PC-3 (cell line): ENCODE data around the gene COL4A1. TPM values are rescaled to one million over a fixed set of nuclear protein-coding genes. Genes with fewer than 3 reads are reported as not detected.

Experiments
- ATAC-seq: fragments of 200-7000 bp; cut with Tn5 transposase; 2 replicates; pipeline ENCODE4 v1.9.1; 2020; ENCODE audit warnings: mild to moderate bottlenecking, moderate library complexity
- BruUV-seq: library from RNA; stranded (reverse); fragments of 400-500 nt; replicated peaks from 2 replicates; lab custom pipeline; 2021; lab: Mats Ljungman, UMichigan
- CTCF ChIA-PET: fragments of 300-600 bp; sonication (Branson Sonifier 250); formaldehyde crosslinking; loops from one replicate; lab custom pipeline; 2022; ENCODE audit warnings: antibody characterized with exemption; lab: Charles Lee
- POLR2A ChIA-PET: fragments of 300-600 bp; sonication (Branson Sonifier 250); formaldehyde crosslinking; loops from one replicate; lab custom pipeline; 2022; ENCODE audit warnings: antibody characterized with exemption; ENCODE audit not compliant: unreplicated experiment; lab: Charles Lee
- DNase-seq: peaks from one replicate; pipeline ENCODE4 v3.0.0-alpha.2; 2015
- H2AFZ ChIP-seq: fragments of 300-600 bp; sonication (generic); 2 replicates; pipeline ENCODE4 v1.6.0; 2016; ENCODE audit warnings: antibody characterized with exemption, low read length
- H3F3A ChIP-seq: fragments of 300-600 bp; sonication (generic); one replicate; pipeline ENCODE4 v1.6.0; 2017; ENCODE audit warnings: antibody characterized with exemption, low read length, control low read depth, mild to moderate bottlenecking; ENCODE audit not compliant: unreplicated experiment
- H3K27ac ChIP-seq: fragments of 300-600 bp; sonication (generic); 2 replicates; pipeline ENCODE4 v1.5.1; 2016; ENCODE audit warnings: mild to moderate bottlenecking, low read length
- H3K27me3 ChIP-seq: fragments of 300-600 bp; sonication (generic); 2 replicates; pipeline ENCODE4 v1.6.1; 2016; ENCODE audit warnings: low read length, mixed read lengths
- H3K36me3 ChIP-seq: fragments of 300-600 bp; sonication (generic); 2 replicates; pipeline ENCODE4 v1.6.1; 2016; ENCODE audit warnings: low read depth, mixed run types, low read length, mixed read lengths
- H3K4me1 ChIP-seq: fragments of 300-600 bp; sonication (generic); 2 replicates; pipeline ENCODE4 v1.5.1; 2016; ENCODE audit warnings: low read length; ENCODE audit not compliant: insufficient read depth
- H3K4me2 ChIP-seq: fragments of 300-600 bp; sonication (generic); 2 replicates; pipeline ENCODE4 v1.6.0; 2016; ENCODE audit warnings: low read length
- H3K4me3 ChIP-seq: fragments of 300-600 bp; sonication (generic); 2 replicates; pipeline ENCODE4 v1.5.1; 2016; ENCODE audit warnings: mild to moderate bottlenecking, low read length, mixed read lengths
- H3K79me2 ChIP-seq: fragments of 300-600 bp; sonication (generic); 2 replicates; pipeline ENCODE4 v1.6.1; 2017; ENCODE audit warnings: low read length, mixed read lengths
- H3K9ac ChIP-seq: fragments of 300-600 bp; sonication (generic); 2 replicates; pipeline ENCODE4 v1.6.0; 2016; ENCODE audit warnings: mild to moderate bottlenecking, low read length
- H3K9me2 ChIP-seq: fragments of 300-600 bp; sonication (generic); replicated peaks from 2 replicates; pipeline ENCODE4 v1.6.1; 2016; ENCODE audit warnings: mixed run types, low read length, mixed read lengths
- H3K9me3 ChIP-seq: fragments of 300-600 bp; sonication (generic); 2 replicates; pipeline ENCODE4 v1.6.1; 2016; ENCODE audit warnings: low read length, mixed read lengths
- H4K20me1 ChIP-seq: fragments of 300-600 bp; sonication (generic); 2 replicates; pipeline ENCODE4 v1.6.1; 2016; ENCODE audit warnings: low read length, mixed read lengths
- CTCF ChIP-seq: fragments of 300-600 bp; sonication (generic); conservative IDR thresholded peaks from 2 replicates; pipeline ENCODE4 v1.5.1; 2017; ENCODE audit warnings: antibody characterized with exemption, low read depth, mild to moderate bottlenecking, low read length
- EZH2 ChIP-seq: fragments of 300-600 bp; sonication (generic); IDR thresholded peaks from one replicate; pipeline ENCODE4 v1.6.1; 2017; ENCODE audit warnings: antibody characterized with exemption, mild to moderate bottlenecking, low read length; ENCODE audit not compliant: unreplicated experiment
- EZH2phosphoT487 ChIP-seq: fragments of 300-600 bp; sonication (generic); IDR thresholded peaks from 2 replicates; pipeline ENCODE4 v1.6.1; 2018; ENCODE audit warnings: mild to moderate bottlenecking, antibody characterized with exemption, low read length, borderline replicate concordance
- intact Hi-C: fragments of 100-400 bp; cut with micrococcal nuclease; formaldehyde crosslinking; loops from 2 replicates; pipeline ENCODE4 v1.9.0; 2023
- total RNA-seq: library from RNA; depleted of rRNA; stranded (reverse); fragments of >200 nt; gene quantifications from 2 replicates; pipeline ENCODE4 v1.2.3, GENCODE V29; 2014

Gene COL4A1
- total RNA-seq, 1 experiment from 2014 or later = 48.7 TPM

GRCh38 chr13:110242615-110243014, 64.3 kb downstream of the COL4A1 start:
- H3K79me2 ChIP-seq = no peaks in the 10 kb centered on the region

GRCh38 chr13:110240943-110241342, 66.0 kb downstream of the COL4A1 start:
- POLR2A ChIA-PET = no interaction called here
- H3K9ac ChIP-seq = no peak overlapping the region
- no peaks in the 10 kb centered on the region for H3K9me3 ChIP-seq
- no peak overlapping the region for H3K4me2 ChIP-seq
- intact Hi-C loops = no loop called here
- TF ChIP-seq CTCF (no peak), EZH2phosphoT487 (no peak), EZH2 (no peak)
- CTCF ChIA-PET = no interaction called here
- no peak overlapping the region for H2AFZ ChIP-seq
- H3K4me3 ChIP-seq = no peak overlapping the region
- H3K4me1 ChIP-seq = no peaks in the 10 kb centered on the region
- no peaks in the 10 kb centered on the region for H3K9me2 ChIP-seq
- H3K79me2 ChIP-seq = no peaks in the 10 kb centered on the region
- H4K20me1 ChIP-seq = no peaks in the 10 kb centered on the region
- no peaks in the 10 kb centered on the region for H3K36me3 ChIP-seq
- no peaks in the 10 kb centered on the region for H3F3A ChIP-seq
- H3K27me3 ChIP-seq = no peaks in the 10 kb centered on the region
- BruUV-seq = no TSS peak
- DNase-seq (no peak), ATAC-seq (no peak)
- no peak overlapping the region for H3K27ac ChIP-seq

More at GRCh38 chr13:110242615-110243014, 64.3 kb downstream of the COL4A1 start:
- no peak for DNase-seq
- no peaks in the 10 kb centered on the region for H3K9me3 ChIP-seq
- ATAC-seq = no peak
- H3K4me2 ChIP-seq = no peak overlapping the region
- no peak overlapping the region for H3K4me3 ChIP-seq
- H2AFZ ChIP-seq = no peak overlapping the region
- H3K9ac ChIP-seq = no peak overlapping the region
- BruUV-seq = no TSS peak
- H3K36me3 ChIP-seq = no peaks in the 10 kb centered on the region
- no peaks in the 10 kb centered on the region for H3F3A ChIP-seq
- TF ChIP-seq EZH2phosphoT487 (no peak), CTCF (no peak), EZH2 (no peak)
- intact Hi-C loops = no loop called here
- no peaks in the 10 kb centered on the region for H4K20me1 ChIP-seq
- POLR2A ChIA-PET = no interaction called here
- H3K4me1 ChIP-seq = no peaks in the 10 kb centered on the region
- no peaks in the 10 kb centered on the region for H3K9me2 ChIP-seq
- CTCF ChIA-PET = no interaction called here
- no peaks in the 10 kb centered on the region for H3K27me3 ChIP-seq
- no peak overlapping the region for H3K27ac ChIP-seq

DNA sequence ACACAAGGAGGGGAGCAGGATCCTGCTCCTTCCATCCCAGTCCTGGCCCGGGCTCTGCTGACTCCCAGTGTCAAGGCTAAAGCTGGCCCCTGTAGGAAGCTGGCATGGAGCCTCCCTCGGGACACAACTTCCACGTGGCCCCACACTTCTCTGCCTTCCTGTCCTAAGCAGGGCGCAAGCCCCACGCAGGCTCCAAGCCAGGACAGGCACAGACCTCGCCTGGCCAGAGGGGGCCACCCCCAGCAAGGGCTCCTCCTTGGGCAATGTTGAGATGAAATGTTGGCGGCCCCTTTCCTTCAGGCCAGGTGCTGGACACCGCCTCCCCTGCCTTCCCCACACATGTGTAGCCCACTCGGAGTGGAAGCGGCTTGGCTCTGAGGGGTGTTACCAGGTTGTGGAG, 66.6 kb downstream of the COL4A1 start:
- no peak for TF ChIP-seq EZH2
- no peak for TF ChIP-seq CTCF
- no peak for TF ChIP-seq EZH2phosphoT487
- H3K27me3 ChIP-seq = no peaks in the 10 kb centered on the region
- H3K9ac ChIP-seq = no peak overlapping the region
- ChIA-PET CTCF (no interaction called here), POLR2A (no interaction called here)
- ATAC-seq (no peak), DNase-seq (no peak)
- H3K4me3 ChIP-seq = no peak overlapping the region
- H3K9me3 ChIP-seq = no peaks in the 10 kb centered on the region
- H3F3A ChIP-seq = no peaks in the 10 kb centered on the region
- H3K79me2 ChIP-seq = no peaks in the 10 kb centered on the region
- intact Hi-C loops = no loop called here
- no peaks in the 10 kb centered on the region for H3K4me1 ChIP-seq
- no peak overlapping the region for H3K4me2 ChIP-seq
- H3K9me2 ChIP-seq = no peaks in the 10 kb centered on the region
- H4K20me1 ChIP-seq = no peaks in the 10 kb centered on the region
- no peaks in the 10 kb centered on the region for H3K36me3 ChIP-seq
- no TSS peak for BruUV-seq
- no peak overlapping the region for H3K27ac ChIP-seq
- no peak overlapping the region for H2AFZ ChIP-seq
